ENCODE measurements around the gene RABGGTA.

The RABGGTA gene

GRCh38 chr14:24278424-24278823 is 7.0 kb upstream of the RABGGTA start:
- no peak for DNase-seq

- DNase-seq, result peak; percentile 22 to 25
These were observed 6.4 kb upstream of the RABGGTA start for GRCh38 chr14:24277606-24278321.

- no peak for DNase-seq
These were observed 5.7 kb upstream of the RABGGTA start for GRCh38 chr14:24277071-24277470.

- peak; percentile 48 to 54 for DNase-seq
These were observed 2.7 kb upstream of the RABGGTA start for GRCh38 chr14:24274101-24274543.

GRCh38 chr14:24273422-24273998 is 2.1 kb upstream of the RABGGTA start:
- no peak for DNase-seq

- no peak for DNase-seq
These were observed 1.1 kb upstream of the RABGGTA start for GRCh38 chr14:24272467-24272866.

- DNase-seq, result no peak
These were observed 452 bp upstream of the RABGGTA start for GRCh38 chr14:24271834-24272263.

GRCh38 chr14:24270537-24271133 is 762 bp downstream of the RABGGTA start:
- no peak for DNase-seq

- DNase-seq, result no peak
These were observed 1.4 kb downstream of the RABGGTA start for GRCh38 chr14:24269910-24270536.

- DNase-seq, result no peak
These were observed 2.0 kb downstream of the RABGGTA start for GRCh38 chr14:24269368-24269767.

- no peak for DNase-seq
These were observed 3.2 kb downstream of the RABGGTA start for GRCh38 chr14:24268225-24268624.

- DNase-seq, result no peak
These were observed 3.9 kb downstream of the RABGGTA start for GRCh38 chr14:24267516-24267915.

- DNase-seq, result no peak
These were observed 4.8 kb downstream of the RABGGTA start for GRCh38 chr14:24266344-24267244.

- DNase-seq, result no peak
These were observed 7.1 kb downstream of the RABGGTA start for GRCh38 chr14:24264298-24264697.

GRCh38 chr14:24263848-24264247 is 7.5 kb downstream of the RABGGTA start:
- DNase-seq, result no peak

- DNase-seq, result no peak
These were observed 8.3 kb downstream of the RABGGTA start, which contains the start of gene TGM1 for GRCh38 chr14:24262821-24263733. TSS of gene TGM1 (minus strand) at chr14:24263177. CDS start at chr14:24262352, 825 bp downstream.

GRCh38 chr14:24261969-24262327 is 9.4 kb downstream of the RABGGTA start:
- DNase-seq, result no peak

GRCh38 chr14:24261256-24261968 is 10.0 kb downstream of the RABGGTA start:
- no peak for DNase-seq

- DNase-seq, result no peak
These were observed 10.6 kb downstream of the RABGGTA start for GRCh38 chr14:24260780-24261157.

GRCh38 chr14:24260026-24260779 is 11.2 kb downstream of the RABGGTA start:
- no peak for DNase-seq
